DND-41 (cell line): ENCODE results near the gene TMEM89.

Experiments used
- CTCF ChIP-seq: IDR thresholded peaks from 2 replicates; pipeline ENCODE4 v1.5.1; 2012; ENCODE audit warnings: borderline replicate concordance, low read length, moderate library complexity, mild to moderate bottlenecking; ENCODE audit not compliant: poor library complexity, severe bottlenecking; ENCODE audit errors: extremely low read depth
- EZH2 ChIP-seq: IDR thresholded peaks from 3 replicates; pipeline ENCODE4 v1.6.1; 2012; ENCODE audit warnings: borderline replicate concordance, low read depth, mild to moderate bottlenecking, moderate library complexity, low read length, inconsistent platforms; ENCODE audit not compliant: severe bottlenecking

- no peak for TF ChIP-seq CTCF
- no peak for TF ChIP-seq EZH2
Observed at GRCh38 chr3:48594417-48595049, 27.0 kb downstream of the TMEM89 start.
